ENCODE data around the gene SLC12A1.

SLC12A1 gene

GRCh38 chr15:48334260-48334659, 128.2 kb downstream of the SLC12A1 start:
- Histone ChIP-seq H3K4me3 (no peak overlapping the region), H3K27ac (no peak overlapping the region)

- H3K4me3 ChIP-seq = no peak overlapping the region
- H3K27ac ChIP-seq = no peak overlapping the region
Measured at GRCh38 chr15:48336940-48337339, 130.8 kb downstream of the SLC12A1 start.

- Histone ChIP-seq H3K27ac (no peak overlapping the region), H3K4me3 (no peak overlapping the region)
Measured at GRCh38 chr15:48337607-48338006, 131.5 kb downstream of the SLC12A1 start.

GRCh38 chr15:48340111-48340510, 134.0 kb downstream of the SLC12A1 start:
- H3K4me3 ChIP-seq = no peak overlapping the region
- H3K27ac ChIP-seq = no peak overlapping the region

- no peak overlapping the region for H3K4me3 ChIP-seq
- H3K27ac ChIP-seq = no peak overlapping the region
Measured at GRCh38 chr15:48343865-48344264, 137.8 kb downstream of the SLC12A1 start.

GRCh38 chr15:48345516-48345915, 139.4 kb downstream of the SLC12A1 start:
- no peak overlapping the region for H3K4me3 ChIP-seq
- no peak overlapping the region for H3K27ac ChIP-seq

- no peak overlapping the region for H3K27ac ChIP-seq
- H3K4me3 ChIP-seq = no peak overlapping the region
Measured at GRCh38 chr15:48352474-48353072, 146.5 kb downstream of the SLC12A1 start.
